ENCODE data around the gene EPHA3.

The EPHA3 gene

DNA sequence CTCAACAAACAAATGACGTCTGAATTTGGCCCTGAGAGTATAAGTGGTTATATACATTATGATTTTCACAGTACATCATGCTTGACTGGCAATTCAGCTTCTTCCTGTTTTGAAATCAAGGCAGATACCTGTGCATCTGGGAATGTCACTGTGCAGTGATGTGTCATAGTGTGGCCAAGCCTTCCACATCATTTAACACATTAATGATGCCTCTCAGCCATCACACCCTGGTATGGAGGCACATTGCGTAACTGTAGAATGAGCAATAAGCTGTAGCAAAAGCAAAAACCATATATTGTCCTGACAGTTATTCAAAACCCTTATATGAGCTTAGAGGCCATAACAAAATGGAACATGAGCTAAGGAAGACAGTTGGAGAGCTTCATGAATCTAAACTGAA, 246.0 kb downstream of the EPHA3 start:
- Histone ChIP-seq H3K9ac (ENCODE audit: low read depth, low read length, poor library complexity, severe bottlenecking) (no peak overlapping the region), H3K27me3 (ENCODE audit: insufficient read depth, low read length, poor library complexity, severe bottlenecking) (no peaks in the 10 kb centered on the region), H3K79me2 (ENCODE audit: insufficient read depth, low read length) (no peaks in the 10 kb centered on the region), H3K4me2 (ENCODE audit: low read depth, low read length, poor library complexity, severe bottlenecking) (no peak overlapping the region), H3K4me1 (ENCODE audit: insufficient read depth, low read length, poor library complexity, severe bottlenecking) (no peaks in the 10 kb centered on the region), H3K9me2 (replicated peaks; ENCODE audit: low read depth, low read length) (no peaks in the 10 kb centered on the region), H4K20me1 (ENCODE audit: insufficient read depth, low read length, poor library complexity, severe bottlenecking) (no peaks in the 10 kb centered on the region), H2AFZ (ENCODE audit: low read length) (no peak overlapping the region), H3K4me3 (ENCODE audit: low read length, poor library complexity, severe bottlenecking) (no peak overlapping the region), H3K36me3 (ENCODE audit: insufficient read depth, low read length) (no peaks in the 10 kb centered on the region), H3K9me3 (ENCODE audit: insufficient read depth, low read depth, low read length) (no peaks in the 10 kb centered on the region), H3F3A (ENCODE audit: low read depth) (no peaks in the 10 kb centered on the region)
- TF ChIP-seq, protein P1, sequence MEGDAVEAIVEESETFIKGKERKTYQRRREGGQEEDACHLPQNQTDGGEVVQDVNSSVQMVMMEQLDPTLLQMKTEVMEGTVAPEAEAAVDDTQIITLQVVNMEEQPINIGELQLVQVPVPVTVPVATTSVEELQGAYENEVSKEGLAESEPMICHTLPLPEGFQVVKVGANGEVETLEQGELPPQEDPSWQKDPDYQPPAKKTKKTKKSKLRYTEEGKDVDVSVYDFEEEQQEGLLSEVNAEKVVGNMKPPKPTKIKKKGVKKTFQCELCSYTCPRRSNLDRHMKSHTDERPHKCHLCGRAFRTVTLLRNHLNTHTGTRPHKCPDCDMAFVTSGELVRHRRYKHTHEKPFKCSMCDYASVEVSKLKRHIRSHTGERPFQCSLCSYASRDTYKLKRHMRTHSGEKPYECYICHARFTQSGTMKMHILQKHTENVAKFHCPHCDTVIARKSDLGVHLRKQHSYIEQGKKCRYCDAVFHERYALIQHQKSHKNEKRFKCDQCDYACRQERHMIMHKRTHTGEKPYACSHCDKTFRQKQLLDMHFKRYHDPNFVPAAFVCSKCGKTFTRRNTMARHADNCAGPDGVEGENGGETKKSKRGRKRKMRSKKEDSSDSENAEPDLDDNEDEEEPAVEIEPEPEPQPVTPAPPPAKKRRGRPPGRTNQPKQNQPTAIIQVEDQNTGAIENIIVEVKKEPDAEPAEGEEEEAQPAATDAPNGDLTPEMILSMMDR (conservative IDR thresholded peaks at IDR 0.05; ENCODE audit: low read length), result no peak

DNA sequence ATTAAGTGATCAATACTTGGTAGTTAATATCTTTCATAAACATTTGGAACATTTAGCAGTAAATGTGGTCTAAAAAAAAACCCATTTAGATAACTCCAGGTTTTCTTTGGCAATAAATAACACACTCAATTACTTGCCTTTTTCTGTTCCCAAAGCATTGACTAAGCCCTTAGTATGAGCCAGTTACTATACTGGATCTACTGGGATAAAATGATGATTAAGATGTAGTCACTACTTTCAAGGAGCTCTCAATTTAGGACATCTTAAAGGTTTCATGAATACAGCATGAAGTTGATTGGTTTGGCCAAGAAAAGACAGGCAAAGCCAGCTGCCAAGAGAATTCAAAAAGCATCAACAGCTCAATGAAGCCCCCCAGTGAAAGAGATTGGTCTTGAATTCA, 250.9 kb downstream of the EPHA3 start:
- H2AFZ ChIP-seq (ENCODE audit: low read length), result no peak overlapping the region

DNA sequence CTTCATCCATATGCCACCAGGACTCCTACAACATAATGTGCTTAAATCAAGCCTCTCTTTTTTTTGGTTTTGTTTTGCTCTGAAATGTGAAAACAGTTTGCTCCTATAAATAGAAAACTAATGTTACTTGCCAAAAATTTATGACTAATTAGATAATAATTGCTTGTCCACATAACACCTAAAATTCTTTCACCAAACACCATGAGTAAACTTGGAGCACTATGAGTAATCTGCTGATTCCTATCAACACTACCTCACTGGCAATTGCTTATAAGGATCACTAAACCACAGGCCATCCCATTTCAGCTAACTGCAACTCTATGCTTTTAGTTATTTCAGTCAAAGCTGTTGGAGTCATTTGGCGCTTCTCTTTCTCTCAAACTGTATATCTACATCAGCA, 252.7 kb downstream of the EPHA3 start:
- Histone ChIP-seq H3K9ac (ENCODE audit: low read depth, low read length, poor library complexity, severe bottlenecking) (no peak overlapping the region), H3K36me3 (ENCODE audit: insufficient read depth, low read length) (no peaks in the 10 kb centered on the region), H4K20me1 (ENCODE audit: insufficient read depth, low read length, poor library complexity, severe bottlenecking) (no peaks in the 10 kb centered on the region), H2AFZ (ENCODE audit: low read length) (no peak overlapping the region), H3K4me1 (ENCODE audit: insufficient read depth, low read length, poor library complexity, severe bottlenecking) (no peaks in the 10 kb centered on the region), H3K27me3 (ENCODE audit: insufficient read depth, low read length, poor library complexity, severe bottlenecking) (no peaks in the 10 kb centered on the region), H3K9me2 (replicated peaks; ENCODE audit: low read depth, low read length) (no peaks in the 10 kb centered on the region), H3K9me3 (ENCODE audit: insufficient read depth, low read depth, low read length) (no peaks in the 10 kb centered on the region), H3K79me2 (ENCODE audit: insufficient read depth, low read length) (no peaks in the 10 kb centered on the region), H3K4me3 (ENCODE audit: low read length, poor library complexity, severe bottlenecking) (no peak overlapping the region), H3F3A (ENCODE audit: low read depth) (no peaks in the 10 kb centered on the region), H3K4me2 (ENCODE audit: low read depth, low read length, poor library complexity, severe bottlenecking) (no peak overlapping the region)
- TF ChIP-seq, protein P1 (conservative IDR thresholded peaks at IDR 0.05; ENCODE audit: low read length), result no peak
- no peak for TF ChIP-seq EZH2phosphoT487 (IDR thresholded peaks at IDR 0.05; ENCODE audit: borderline replicate concordance)

More for the DNA sequence above, 250.9 kb downstream of the EPHA3 start:
- H3K27me3 ChIP-seq (ENCODE audit: insufficient read depth, low read length, poor library complexity, severe bottlenecking), result no peaks in the 10 kb centered on the region
- H3F3A ChIP-seq (ENCODE audit: low read depth), result no peaks in the 10 kb centered on the region
- H3K9ac ChIP-seq (ENCODE audit: low read depth, low read length, poor library complexity, severe bottlenecking), result no peak overlapping the region
- H3K36me3 ChIP-seq (ENCODE audit: insufficient read depth, low read length), result no peaks in the 10 kb centered on the region
- TF ChIP-seq, protein P1 (conservative IDR thresholded peaks at IDR 0.05; ENCODE audit: low read length), result no peak
- no peak for TF ChIP-seq EZH2phosphoT487 (IDR thresholded peaks at IDR 0.05; ENCODE audit: borderline replicate concordance)
- H3K79me2 ChIP-seq (ENCODE audit: insufficient read depth, low read length), result no peaks in the 10 kb centered on the region
- no peaks in the 10 kb centered on the region for H3K9me3 ChIP-seq (ENCODE audit: insufficient read depth, low read depth, low read length)
- H3K4me3 ChIP-seq (ENCODE audit: low read length, poor library complexity, severe bottlenecking), result no peak overlapping the region
- no peak overlapping the region for H3K4me2 ChIP-seq (ENCODE audit: low read depth, low read length, poor library complexity, severe bottlenecking)
- H3K4me1 ChIP-seq (ENCODE audit: insufficient read depth, low read length, poor library complexity, severe bottlenecking), result no peaks in the 10 kb centered on the region
- no peaks in the 10 kb centered on the region for H3K9me2 ChIP-seq (replicated peaks; ENCODE audit: low read depth, low read length)
- no peaks in the 10 kb centered on the region for H4K20me1 ChIP-seq (ENCODE audit: insufficient read depth, low read length, poor library complexity, severe bottlenecking)
